Measurements from ENCODE around the gene YWHAQ. TPM values are rescaled to one million over a fixed set of nuclear protein-coding genes. Genes with fewer than 3 reads are reported as not detected.
A peak's percentile ranks its signal among the peaks of the same experiment; 100 is the strongest.

The YWHAQ gene
- total and polyA plus RNA-seq, 9 of the 15 experiments (the other 6 are each of a cell fraction or from before 2014, with no cell fraction given), result 63.1 to 359 (median 203) TPM

DNA sequence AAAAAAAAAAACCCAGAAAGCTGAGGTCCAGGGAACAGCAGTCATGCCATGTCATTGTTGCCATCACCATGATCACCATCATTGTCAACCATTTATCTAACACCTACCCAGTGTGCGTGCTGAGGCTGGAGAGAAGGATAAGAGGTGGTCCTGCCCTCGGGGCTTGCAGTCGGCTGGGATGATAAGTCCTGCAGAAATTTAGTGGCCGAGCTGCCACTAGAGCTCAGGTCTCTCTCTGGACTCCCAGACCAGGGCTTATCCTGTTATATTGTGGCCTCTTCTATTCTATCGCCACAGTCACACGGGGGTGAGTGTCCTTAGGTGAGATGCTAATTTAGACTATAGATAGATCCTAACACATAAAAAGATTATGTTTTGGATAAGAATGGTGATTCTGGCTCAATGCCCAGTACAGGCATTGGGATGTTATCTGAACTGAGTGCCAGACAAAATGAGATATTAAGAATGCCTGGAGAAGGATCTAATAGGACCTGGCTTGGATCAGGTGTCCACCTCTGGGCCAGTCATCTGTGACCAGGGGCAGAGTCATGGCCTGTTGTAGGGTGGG, 43.2 kb upstream of the YWHAQ start (continued):
- TF ChIP-seq, protein P1, sequence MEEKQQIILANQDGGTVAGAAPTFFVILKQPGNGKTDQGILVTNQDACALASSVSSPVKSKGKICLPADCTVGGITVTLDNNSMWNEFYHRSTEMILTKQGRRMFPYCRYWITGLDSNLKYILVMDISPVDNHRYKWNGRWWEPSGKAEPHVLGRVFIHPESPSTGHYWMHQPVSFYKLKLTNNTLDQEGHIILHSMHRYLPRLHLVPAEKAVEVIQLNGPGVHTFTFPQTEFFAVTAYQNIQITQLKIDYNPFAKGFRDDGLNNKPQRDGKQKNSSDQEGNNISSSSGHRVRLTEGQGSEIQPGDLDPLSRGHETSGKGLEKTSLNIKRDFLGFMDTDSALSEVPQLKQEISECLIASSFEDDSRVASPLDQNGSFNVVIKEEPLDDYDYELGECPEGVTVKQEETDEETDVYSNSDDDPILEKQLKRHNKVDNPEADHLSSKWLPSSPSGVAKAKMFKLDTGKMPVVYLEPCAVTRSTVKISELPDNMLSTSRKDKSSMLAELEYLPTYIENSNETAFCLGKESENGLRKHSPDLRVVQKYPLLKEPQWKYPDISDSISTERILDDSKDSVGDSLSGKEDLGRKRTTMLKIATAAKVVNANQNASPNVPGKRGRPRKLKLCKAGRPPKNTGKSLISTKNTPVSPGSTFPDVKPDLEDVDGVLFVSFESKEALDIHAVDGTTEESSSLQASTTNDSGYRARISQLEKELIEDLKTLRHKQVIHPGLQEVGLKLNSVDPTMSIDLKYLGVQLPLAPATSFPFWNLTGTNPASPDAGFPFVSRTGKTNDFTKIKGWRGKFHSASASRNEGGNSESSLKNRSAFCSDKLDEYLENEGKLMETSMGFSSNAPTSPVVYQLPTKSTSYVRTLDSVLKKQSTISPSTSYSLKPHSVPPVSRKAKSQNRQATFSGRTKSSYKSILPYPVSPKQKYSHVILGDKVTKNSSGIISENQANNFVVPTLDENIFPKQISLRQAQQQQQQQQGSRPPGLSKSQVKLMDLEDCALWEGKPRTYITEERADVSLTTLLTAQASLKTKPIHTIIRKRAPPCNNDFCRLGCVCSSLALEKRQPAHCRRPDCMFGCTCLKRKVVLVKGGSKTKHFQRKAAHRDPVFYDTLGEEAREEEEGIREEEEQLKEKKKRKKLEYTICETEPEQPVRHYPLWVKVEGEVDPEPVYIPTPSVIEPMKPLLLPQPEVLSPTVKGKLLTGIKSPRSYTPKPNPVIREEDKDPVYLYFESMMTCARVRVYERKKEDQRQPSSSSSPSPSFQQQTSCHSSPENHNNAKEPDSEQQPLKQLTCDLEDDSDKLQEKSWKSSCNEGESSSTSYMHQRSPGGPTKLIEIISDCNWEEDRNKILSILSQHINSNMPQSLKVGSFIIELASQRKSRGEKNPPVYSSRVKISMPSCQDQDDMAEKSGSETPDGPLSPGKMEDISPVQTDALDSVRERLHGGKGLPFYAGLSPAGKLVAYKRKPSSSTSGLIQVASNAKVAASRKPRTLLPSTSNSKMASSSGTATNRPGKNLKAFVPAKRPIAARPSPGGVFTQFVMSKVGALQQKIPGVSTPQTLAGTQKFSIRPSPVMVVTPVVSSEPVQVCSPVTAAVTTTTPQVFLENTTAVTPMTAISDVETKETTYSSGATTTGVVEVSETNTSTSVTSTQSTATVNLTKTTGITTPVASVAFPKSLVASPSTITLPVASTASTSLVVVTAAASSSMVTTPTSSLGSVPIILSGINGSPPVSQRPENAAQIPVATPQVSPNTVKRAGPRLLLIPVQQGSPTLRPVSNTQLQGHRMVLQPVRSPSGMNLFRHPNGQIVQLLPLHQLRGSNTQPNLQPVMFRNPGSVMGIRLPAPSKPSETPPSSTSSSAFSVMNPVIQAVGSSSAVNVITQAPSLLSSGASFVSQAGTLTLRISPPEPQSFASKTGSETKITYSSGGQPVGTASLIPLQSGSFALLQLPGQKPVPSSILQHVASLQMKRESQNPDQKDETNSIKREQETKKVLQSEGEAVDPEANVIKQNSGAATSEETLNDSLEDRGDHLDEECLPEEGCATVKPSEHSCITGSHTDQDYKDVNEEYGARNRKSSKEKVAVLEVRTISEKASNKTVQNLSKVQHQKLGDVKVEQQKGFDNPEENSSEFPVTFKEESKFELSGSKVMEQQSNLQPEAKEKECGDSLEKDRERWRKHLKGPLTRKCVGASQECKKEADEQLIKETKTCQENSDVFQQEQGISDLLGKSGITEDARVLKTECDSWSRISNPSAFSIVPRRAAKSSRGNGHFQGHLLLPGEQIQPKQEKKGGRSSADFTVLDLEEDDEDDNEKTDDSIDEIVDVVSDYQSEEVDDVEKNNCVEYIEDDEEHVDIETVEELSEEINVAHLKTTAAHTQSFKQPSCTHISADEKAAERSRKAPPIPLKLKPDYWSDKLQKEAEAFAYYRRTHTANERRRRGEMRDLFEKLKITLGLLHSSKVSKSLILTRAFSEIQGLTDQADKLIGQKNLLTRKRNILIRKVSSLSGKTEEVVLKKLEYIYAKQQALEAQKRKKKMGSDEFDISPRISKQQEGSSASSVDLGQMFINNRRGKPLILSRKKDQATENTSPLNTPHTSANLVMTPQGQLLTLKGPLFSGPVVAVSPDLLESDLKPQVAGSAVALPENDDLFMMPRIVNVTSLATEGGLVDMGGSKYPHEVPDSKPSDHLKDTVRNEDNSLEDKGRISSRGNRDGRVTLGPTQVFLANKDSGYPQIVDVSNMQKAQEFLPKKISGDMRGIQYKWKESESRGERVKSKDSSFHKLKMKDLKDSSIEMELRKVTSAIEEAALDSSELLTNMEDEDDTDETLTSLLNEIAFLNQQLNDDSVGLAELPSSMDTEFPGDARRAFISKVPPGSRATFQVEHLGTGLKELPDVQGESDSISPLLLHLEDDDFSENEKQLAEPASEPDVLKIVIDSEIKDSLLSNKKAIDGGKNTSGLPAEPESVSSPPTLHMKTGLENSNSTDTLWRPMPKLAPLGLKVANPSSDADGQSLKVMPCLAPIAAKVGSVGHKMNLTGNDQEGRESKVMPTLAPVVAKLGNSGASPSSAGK (IDR thresholded peaks at IDR 0.05), result no peak
- TF ChIP-seq GATAD2B (IDR thresholded peaks at IDR 0.05; ENCODE audit: borderline replicate concordance) (peak; percentile 42; the same call in 1 of the 2 replicates), CXXC5 (CRISPR knock-in tag; IDR thresholded peaks at IDR 0.05) (peak; percentile 75), CREB1 (IDR thresholded peaks at IDR 0.05) (peak; percentile 19; the same call in 1 of the 2 replicates), CREB1 (CRISPR knock-in tag; IDR thresholded peaks at IDR 0.05) (no peak), KAT2B (IDR thresholded peaks at IDR 0.05; ENCODE audit: low read depth, low read length) (no peak), MTA2 (IDR thresholded peaks at IDR 0.05; ENCODE audit: low read depth) (peak; percentile 87), MAFK (IDR thresholded peaks at IDR 0.05; ENCODE audit: low read length) (peak; percentile 74), ZNF253 (CRISPR knock-in tag; conservative IDR thresholded peaks at IDR 0.05) (no peak), SNIP1 (IDR thresholded peaks at IDR 0.05; ENCODE audit: low read depth) (no peak), RFX5 (IDR thresholded peaks at IDR 0.05; ENCODE audit: low read depth, low read length) (no peak), CBX3 (IDR thresholded peaks at IDR 0.05; ENCODE audit: borderline replicate concordance in 1 of 2, low read length in 2 of 2) (0 out of 3 replicates have a peak, but pooled peaks of 1 of the 2 experiments have one; percentile 48), BRCA1 (IDR thresholded peaks at IDR 0.05) (no peak), BRCA1 (CRISPR knock-in tag; IDR thresholded peaks at IDR 0.05) (no peak), SMARCA5 (IDR thresholded peaks at IDR 0.05) (no peak), THRAP3 (IDR thresholded peaks at IDR 0.05; ENCODE audit: borderline replicate concordance) (no peak), TEAD4 (IDR thresholded peaks at IDR 0.05; ENCODE audit: low read length) (peak; percentile 90), TEAD4 (CRISPR knock-in tag; IDR thresholded peaks at IDR 0.05; ENCODE audit: borderline replicate concordance) (no peak), ZSCAN32 (CRISPR knock-in tag; IDR thresholded peaks at IDR 0.05) (no peak)

Data from K562 (cell line).